C4-2B (cell line): ENCODE results near the gene TNFRSF11A.

Source experiments
- CTCF ChIP-seq: fragments of 450-650 bp; conservative IDR thresholded peaks from 2 replicates; pipeline ENCODE4 v1.5.1; 2017; ENCODE audit warnings: mild to moderate bottlenecking
- ZFX ChIP-seq: fragments of 450-650 bp; IDR thresholded peaks from 2 replicates; pipeline ENCODE4 v1.6.1; 2017

GRCh38 chr18:62366992-62367391, 41.9 kb downstream of the TNFRSF11A start:
- TF ChIP-seq CTCF (no peak), ZFX (no peak)
